Karpas-422 (cell line): ENCODE measurements around the gene AATK. TPM values are rescaled to one million over a fixed set of nuclear protein-coding genes. Genes with fewer than 3 reads are reported as not detected.

Source experiments
- DNase-seq: peaks from one replicate; pipeline ENCODE4 v3.0.0-alpha.2; 2015
- H2AFZ ChIP-seq: fragments of 200-600 bp; sonication (generic); 2 replicates; pipeline ENCODE4 v1.6.1; 2014; ENCODE audit warnings: antibody characterized with exemption, low read length, mixed read lengths
- H3K27ac ChIP-seq: fragments of 200-600 bp; sonication (generic); 2 replicates; pipeline ENCODE4 v1.5.1; 2014; ENCODE audit warnings: mild to moderate bottlenecking, low read length, moderate library complexity
- H3K27me3 ChIP-seq: fragments of 200-600 bp; sonication (generic); 2 replicates; pipeline ENCODE4 v1.6.1; 2014; ENCODE audit warnings: low read length, mixed read lengths
- H3K36me3 ChIP-seq: fragments of 200-600 bp; sonication (generic); 2 replicates; pipeline ENCODE4 v1.6.1; 2014; ENCODE audit warnings: low read length, mixed read lengths; ENCODE audit not compliant: insufficient read depth
- H3K4me1 ChIP-seq: fragments of 200-600 bp; sonication (generic); 2 replicates; pipeline ENCODE4 v1.6.1; 2014; ENCODE audit warnings: mild to moderate bottlenecking, low read length, mixed read lengths
- H3K4me2 ChIP-seq: fragments of 200-600 bp; sonication (generic); 2 replicates; pipeline ENCODE4 v1.6.1; 2014; ENCODE audit warnings: low read length, low read depth, mild to moderate bottlenecking; ENCODE audit not compliant: poor library complexity, severe bottlenecking
- H3K4me3 ChIP-seq: fragments of 200-600 bp; sonication (generic); 2 replicates; pipeline ENCODE4 v1.5.1; 2014; ENCODE audit warnings: mild to moderate bottlenecking, antibody characterized with exemption, low read length, mixed read lengths
- H3K79me2 ChIP-seq: fragments of 200-600 bp; sonication (generic); 2 replicates; pipeline ENCODE4 v1.6.1; 2014; ENCODE audit warnings: mild to moderate bottlenecking, low read length, mixed read lengths
- H3K9ac ChIP-seq: fragments of 200-600 bp; sonication (generic); 2 replicates; pipeline ENCODE4 v1.6.0; 2014; ENCODE audit warnings: low read length
- H3K9me2 ChIP-seq: fragments of 200-600 bp; sonication (generic), shearing (Covaris generic); replicated peaks from 2 replicates; pipeline ENCODE4 v1.6.0; 2014; ENCODE audit warnings: mild to moderate bottlenecking, low read length, moderate library complexity; ENCODE audit not compliant: insufficient read depth
- H3K9me3 ChIP-seq: fragments of 300-700, 200-600 bp; sonication (generic); 2 replicates; pipeline ENCODE4 v1.6.1; 2014; ENCODE audit warnings: low read length, mixed read lengths
- H4K20me1 ChIP-seq: fragments of 200-600 bp; sonication (generic); 2 replicates; pipeline ENCODE4 v1.6.1; 2014; ENCODE audit warnings: mild to moderate bottlenecking, antibody characterized with exemption, low read length, low read depth; ENCODE audit not compliant: insufficient read depth
- total RNA-seq: library from RNA; depleted of rRNA; stranded (reverse); fragments of >200 nt; shearing (Covaris generic); gene quantifications from 2 replicates; pipeline ENCODE4 v1.2.3, GENCODE V29; 2014; ENCODE audit warnings: low replicate concordance

Gene AATK
- total RNA-seq, 1 experiment from 2014 or later, result not detected

DNA sequence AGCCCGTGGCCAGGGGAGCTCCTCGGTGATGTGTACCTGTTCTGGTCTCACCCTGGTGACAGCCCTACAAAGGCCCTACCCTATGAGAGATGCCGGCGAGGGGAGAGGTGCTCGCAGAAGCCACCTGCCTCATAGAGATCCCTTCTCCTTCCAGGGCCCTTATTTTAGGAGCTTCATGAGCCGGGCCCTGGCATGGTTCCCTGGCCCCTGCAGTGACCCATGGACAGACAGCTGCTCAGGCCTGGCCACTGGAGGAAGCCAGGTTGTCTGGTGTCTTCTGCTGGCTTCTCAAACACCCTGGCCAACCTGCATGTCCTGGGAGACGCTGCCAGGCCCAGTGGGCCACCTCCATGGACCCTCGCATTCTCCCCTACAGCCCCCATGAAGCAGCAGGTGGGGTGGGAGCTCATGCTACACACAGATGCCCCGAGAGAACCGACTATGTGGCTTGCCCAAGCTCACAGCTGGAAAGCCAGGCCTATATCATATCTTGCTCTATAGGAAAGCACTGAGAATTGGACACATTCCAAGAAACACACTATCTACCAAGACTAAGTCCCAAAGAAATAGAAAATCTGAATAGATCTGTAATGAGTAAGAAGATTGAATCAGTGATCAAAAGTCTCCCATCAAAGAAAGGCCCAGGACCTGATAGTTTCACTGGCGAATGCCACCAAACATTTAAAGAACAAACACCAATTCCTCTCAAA, 7.2 kb upstream of the AATK start:
- H3K4me1 ChIP-seq, result no peaks in the 10 kb centered on the region
- H3K27me3 ChIP-seq, result no peaks in the 10 kb centered on the region
- H3K9me3 ChIP-seq, result no peaks in the 10 kb centered on the region
- H3K9me2 ChIP-seq, result no peaks in the 10 kb centered on the region
- H3K27ac ChIP-seq, result no peak overlapping the region
- no peaks in the 10 kb centered on the region for H3K36me3 ChIP-seq
- H2AFZ ChIP-seq, result no peak overlapping the region
- no peak for DNase-seq
- no peak overlapping the region for H3K4me3 ChIP-seq
- H3K9ac ChIP-seq, result no peak overlapping the region
- H3K79me2 ChIP-seq, result no peaks in the 10 kb centered on the region
- H4K20me1 ChIP-seq, result no peaks in the 10 kb centered on the region
- no peak overlapping the region for H3K4me2 ChIP-seq

DNA sequence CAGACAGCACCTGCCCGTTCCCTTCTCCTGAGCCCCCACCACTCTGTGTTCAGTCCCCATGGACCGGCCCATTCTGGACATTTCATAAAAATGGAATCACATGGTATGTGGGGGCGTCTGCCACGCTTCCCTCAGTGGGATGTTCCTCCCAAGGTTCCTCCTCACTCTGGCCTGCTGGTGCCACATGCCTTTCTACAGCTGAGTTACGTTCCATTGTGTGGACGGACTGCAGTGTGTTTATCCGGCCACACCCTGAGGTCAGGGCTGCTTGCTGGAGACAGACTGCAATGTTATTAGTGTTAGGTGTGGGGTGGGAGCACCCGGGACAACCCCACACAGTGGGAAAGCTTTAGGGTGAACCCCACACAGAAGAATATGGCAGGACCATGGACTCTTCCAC, 5.9 kb upstream of the AATK start:
- no peaks in the 10 kb centered on the region for H3K9me3 ChIP-seq
- no peak overlapping the region for H3K4me2 ChIP-seq
- no peaks in the 10 kb centered on the region for H3K36me3 ChIP-seq
- no peak overlapping the region for H2AFZ ChIP-seq
- no peaks in the 10 kb centered on the region for H4K20me1 ChIP-seq
- no peak overlapping the region for H3K4me3 ChIP-seq
- no peak overlapping the region for H3K9ac ChIP-seq
- H3K4me1 ChIP-seq, result no peaks in the 10 kb centered on the region
- H3K27me3 ChIP-seq, result no peaks in the 10 kb centered on the region
- H3K9me2 ChIP-seq, result no peaks in the 10 kb centered on the region
- no peak for DNase-seq
- H3K79me2 ChIP-seq, result no peaks in the 10 kb centered on the region
- H3K27ac ChIP-seq, result no peak overlapping the region

DNA sequence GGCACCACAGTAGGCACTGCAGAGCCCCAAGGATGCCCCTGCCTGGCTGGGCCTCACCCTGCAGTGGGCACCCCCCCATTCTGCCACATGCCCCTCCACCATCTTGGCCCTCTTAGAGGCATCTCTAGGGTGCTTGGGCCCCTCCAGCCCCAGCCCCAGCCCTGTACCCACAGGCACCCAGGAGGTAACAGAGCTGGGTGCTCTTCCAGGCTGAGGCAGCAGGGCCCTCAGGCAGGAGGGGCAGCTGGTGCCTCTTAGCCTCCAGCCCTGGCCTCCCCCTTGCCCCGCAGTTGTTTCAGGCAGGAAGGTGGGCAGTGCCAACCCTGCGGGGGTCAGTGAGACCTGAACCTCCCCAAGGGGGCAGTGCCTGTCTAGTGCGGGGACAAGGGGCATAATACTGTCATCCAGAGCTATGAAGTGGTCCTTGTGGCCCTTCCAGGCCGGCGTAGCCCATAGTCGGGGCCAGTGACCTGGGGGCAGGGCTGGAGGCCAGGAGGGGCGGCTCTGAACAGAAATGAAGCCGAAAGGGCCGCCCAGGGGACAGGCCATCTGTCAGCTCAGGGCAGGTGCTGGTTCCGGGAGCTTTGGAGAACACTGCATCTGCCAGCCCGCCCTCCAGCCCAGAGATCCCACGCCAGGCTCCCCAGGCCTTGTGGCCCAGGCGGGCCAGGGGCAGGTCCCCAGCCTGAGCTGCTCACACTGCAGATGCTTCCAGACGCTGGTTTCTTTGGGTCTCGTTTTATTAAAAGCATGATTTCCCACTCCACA, 4.9 kb upstream of the AATK start:
- H3K79me2 ChIP-seq, result no peaks in the 10 kb centered on the region

DNA sequence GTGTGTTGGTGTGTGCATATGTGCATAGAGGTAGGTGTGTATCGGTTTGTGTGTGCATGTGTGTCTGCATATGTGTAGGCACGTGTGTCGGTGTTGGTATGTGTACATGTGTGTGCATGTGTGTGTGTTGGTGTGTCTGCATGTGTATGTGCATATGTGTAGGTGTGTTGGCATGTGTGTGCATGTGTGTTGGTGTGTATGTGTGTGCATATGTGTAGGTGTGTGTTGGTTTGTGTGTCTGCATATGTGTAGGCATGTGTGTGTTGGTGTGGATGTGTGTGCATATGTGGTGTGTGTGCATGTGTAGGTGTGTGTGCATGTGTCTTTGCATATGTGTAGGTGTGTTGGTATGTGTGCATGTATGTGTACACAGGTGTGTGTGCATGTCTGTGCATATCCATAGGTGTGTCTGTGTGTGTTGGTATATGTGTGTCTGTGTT, 3.9 kb upstream of the AATK start:
- H4K20me1 ChIP-seq, result no peaks in the 10 kb centered on the region
- no peaks in the 10 kb centered on the region for H3K4me1 ChIP-seq
- H3K9me3 ChIP-seq, result no peaks in the 10 kb centered on the region
- no peak overlapping the region for H3K27ac ChIP-seq
- H3K79me2 ChIP-seq, result no peaks in the 10 kb centered on the region
- no peaks in the 10 kb centered on the region for H3K27me3 ChIP-seq
- H3K9me2 ChIP-seq, result no peaks in the 10 kb centered on the region
- no peak for DNase-seq
- H3K36me3 ChIP-seq, result no peaks in the 10 kb centered on the region
- H3K4me3 ChIP-seq, result no peak overlapping the region
- H2AFZ ChIP-seq, result no peak overlapping the region
- H3K9ac ChIP-seq, result no peak overlapping the region
- no peak overlapping the region for H3K4me2 ChIP-seq

More for the DNA sequence above, 4.9 kb upstream of the AATK start:
- no peak overlapping the region for H3K4me2 ChIP-seq
- H3K27me3 ChIP-seq, result no peaks in the 10 kb centered on the region
- no peaks in the 10 kb centered on the region for H4K20me1 ChIP-seq
- no peaks in the 10 kb centered on the region for H3K9me3 ChIP-seq
- no peak overlapping the region for H2AFZ ChIP-seq
- no peak overlapping the region for H3K4me3 ChIP-seq
- no peak overlapping the region for H3K9ac ChIP-seq
- no peak for DNase-seq
- no peaks in the 10 kb centered on the region for H3K4me1 ChIP-seq
- H3K27ac ChIP-seq, result no peak overlapping the region
- H3K36me3 ChIP-seq, result no peaks in the 10 kb centered on the region
- H3K9me2 ChIP-seq, result no peaks in the 10 kb centered on the region

DNA sequence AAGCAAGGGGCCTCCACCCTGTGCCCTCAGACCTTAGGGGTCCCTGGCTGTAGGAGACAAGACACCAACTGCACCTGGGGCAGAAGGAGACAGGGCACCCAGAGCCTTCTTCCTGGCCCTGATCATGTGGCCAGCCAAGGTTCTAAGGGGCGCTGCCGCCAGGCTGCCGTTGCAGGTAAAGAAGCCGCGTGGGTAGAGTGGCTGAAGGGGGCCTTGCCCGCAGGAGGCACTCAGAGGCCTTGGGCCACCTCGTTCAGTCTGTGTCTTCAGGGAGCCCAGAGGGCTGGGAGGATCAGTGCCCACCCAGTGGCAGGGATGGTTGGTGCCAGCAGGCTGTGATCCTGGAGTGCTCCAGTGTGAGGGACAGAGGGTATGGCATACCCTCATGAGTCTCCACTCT, 1.6 kb upstream of the AATK start:
- H3K4me1 ChIP-seq, result no peaks in the 10 kb centered on the region
- H3K9me3 ChIP-seq, result no peaks in the 10 kb centered on the region
- no peak overlapping the region for H3K27ac ChIP-seq
- H3K9me2 ChIP-seq, result no peaks in the 10 kb centered on the region
- H3K4me2 ChIP-seq, result no peak overlapping the region
- no peaks in the 10 kb centered on the region for H4K20me1 ChIP-seq
- DNase-seq, result no peak
- no peak overlapping the region for H3K9ac ChIP-seq
- H3K79me2 ChIP-seq, result no peaks in the 10 kb centered on the region
- no peaks in the 10 kb centered on the region for H3K36me3 ChIP-seq
- no peaks in the 10 kb centered on the region for H3K27me3 ChIP-seq
- no peak overlapping the region for H2AFZ ChIP-seq
- no peak overlapping the region for H3K4me3 ChIP-seq

DNA sequence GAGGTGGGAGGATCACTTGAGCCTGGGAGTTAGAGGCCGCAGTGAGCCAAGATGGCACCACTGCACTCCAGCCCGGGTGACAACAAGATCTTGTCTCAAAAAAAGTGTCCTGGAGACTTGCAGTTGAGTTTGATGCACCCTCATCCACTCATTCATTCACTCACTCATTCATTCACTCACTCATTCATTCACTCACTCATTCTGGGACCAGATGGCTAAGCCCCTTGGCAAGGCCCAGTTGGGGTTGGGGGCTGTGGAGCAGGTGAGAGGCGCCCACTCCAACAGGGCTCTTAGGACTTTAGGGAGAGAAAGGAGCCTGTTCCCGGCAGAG, 1.1 kb upstream of the AATK start:
- H3K4me3 ChIP-seq, result no peak overlapping the region
- no peaks in the 10 kb centered on the region for H3K27me3 ChIP-seq
- DNase-seq, result no peak
- H3K9ac ChIP-seq, result no peak overlapping the region
- H3K4me2 ChIP-seq, result no peak overlapping the region
- no peak overlapping the region for H3K27ac ChIP-seq
- no peaks in the 10 kb centered on the region for H4K20me1 ChIP-seq
- no peaks in the 10 kb centered on the region for H3K79me2 ChIP-seq
- no peaks in the 10 kb centered on the region for H3K36me3 ChIP-seq
- no peaks in the 10 kb centered on the region for H3K4me1 ChIP-seq
- no peaks in the 10 kb centered on the region for H3K9me2 ChIP-seq
- no peak overlapping the region for H2AFZ ChIP-seq
- H3K9me3 ChIP-seq, result no peaks in the 10 kb centered on the region

DNA sequence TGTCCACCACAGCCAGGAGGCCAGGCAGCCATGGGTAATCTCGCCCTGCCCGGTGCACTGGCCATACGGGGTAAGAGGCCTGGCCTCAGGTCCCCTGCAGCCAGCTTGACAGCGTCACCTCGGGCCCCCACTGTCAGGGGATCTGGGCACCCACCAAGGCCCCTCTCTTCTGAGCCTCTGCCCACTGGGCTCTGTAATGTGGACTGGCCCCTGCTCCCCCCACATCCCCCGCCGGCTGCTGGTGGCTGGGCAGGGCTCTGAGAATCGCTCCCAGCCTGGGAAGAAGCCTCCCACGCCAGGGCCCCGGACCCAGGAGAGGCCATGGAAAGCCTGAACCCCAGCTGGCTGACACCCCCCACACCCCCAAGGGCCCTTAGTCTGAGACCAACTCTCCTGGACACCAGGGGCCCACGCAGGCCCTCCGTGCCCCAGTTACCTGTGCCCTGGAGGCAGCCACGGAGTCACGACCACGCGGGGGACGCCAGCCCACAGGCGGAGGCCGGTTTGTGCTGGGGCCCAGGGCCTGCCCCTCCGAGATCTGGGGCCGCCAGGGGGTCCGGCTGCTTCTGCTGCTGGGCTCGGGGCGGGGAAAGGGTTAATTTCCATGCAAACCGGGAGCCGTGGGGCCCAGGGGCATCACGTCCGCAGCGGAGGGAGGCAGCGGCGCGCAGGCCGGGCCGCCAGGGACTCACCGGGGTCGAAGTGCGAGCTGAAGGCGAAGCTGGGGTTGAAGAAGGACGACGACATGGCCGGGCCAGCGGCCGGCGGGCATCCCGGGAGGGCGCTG, 582 bp downstream of the AATK start, which contains the start of gene PVALEF:
Gene PVALEF (plus strand): TSS at position 262 of the 787 bp plus-strand sequence. CDS start 15,720 bp downstream, outside the sequence.
- H2AFZ ChIP-seq, result no peak within 1 kb of the TSS
- H4K20me1 ChIP-seq, result no peaks in the 10 kb centered on the region
- no peak within 1 kb of the TSS for H3K27ac ChIP-seq
- no peak within 1 kb of the TSS for H3K4me3 ChIP-seq
- no peaks in the 10 kb centered on the region for H3K79me2 ChIP-seq
- H3K27me3 ChIP-seq, result no peaks in the 10 kb centered on the region
- H3K9me2 ChIP-seq, result no peaks in the 10 kb centered on the region
- H3K4me1 ChIP-seq, result no peaks in the 10 kb centered on the region
- H3K9ac ChIP-seq, result no peak within 1 kb of the TSS
- no peaks in the 10 kb centered on the region for H3K36me3 ChIP-seq
- H3K4me2 ChIP-seq, result no peak within 1 kb of the TSS
- H3K9me3 ChIP-seq, result no peaks in the 10 kb centered on the region
- no peak for DNase-seq
